A673 (cell line): ENCODE measurements around the gene GFPT1. TPM values are rescaled to one million over a fixed set of nuclear protein-coding genes. Genes with fewer than 3 reads are reported as not detected.

ENCODE experiments used
- BruUV-seq: library from RNA; stranded (reverse); fragments of 400-500 nt; replicated peaks from 2 replicates; lab custom pipeline; 2021; lab: Mats Ljungman, UMichigan
- CTCF ChIA-PET: fragments of 300-600 bp; sonication (Branson Sonifier 250); formaldehyde crosslinking; loops from one replicate; lab custom pipeline; 2022; ENCODE audit warnings: antibody characterized with exemption; lab: Charles Lee
- POLR2A ChIA-PET: fragments of 300-600 bp; sonication (Branson Sonifier 250); formaldehyde crosslinking; loops from one replicate; lab custom pipeline; 2022; ENCODE audit warnings: antibody characterized with exemption; ENCODE audit not compliant: low non-redundant PET; lab: Charles Lee
- DNase-seq: peaks from one replicate; pipeline ENCODE4 v3.0.0-alpha.2; 2015; ENCODE audit warnings: low spot score
- H3K27ac ChIP-seq: fragments of 200-600 bp; sonication (generic); 2 replicates; pipeline ENCODE4 v1.5.1; 2016; ENCODE audit warnings: mixed run types, low read depth, mild to moderate bottlenecking, mixed read lengths, antibody characterized with exemption, low read length; ENCODE audit not compliant: poor library complexity, severe bottlenecking
- H3K27me3 ChIP-seq: fragments of 200-600 bp; sonication (generic); replicated peaks from 2 replicates; pipeline ENCODE4 v1.6.1; 2017; ENCODE audit warnings: mixed run types, low read depth, mild to moderate bottlenecking, mixed read lengths, antibody characterized with exemption, low read length; ENCODE audit not compliant: insufficient read depth, poor library complexity
- H3K36me3 ChIP-seq: fragments of 200-600 bp; sonication (generic); 2 replicates; pipeline ENCODE4 v1.6.1; 2016; ENCODE audit warnings: mixed run types, mild to moderate bottlenecking, mixed read lengths, antibody characterized with exemption, low read length; ENCODE audit not compliant: insufficient read depth, poor library complexity, severe bottlenecking
- H3K4me1 ChIP-seq: fragments of 200-600 bp; sonication (generic); 2 replicates; pipeline ENCODE4 v1.6.1; 2017; ENCODE audit warnings: mixed run types, mild to moderate bottlenecking, mixed read lengths, antibody characterized with exemption, low read length; ENCODE audit not compliant: insufficient read depth, poor library complexity, severe bottlenecking
- H3K4me3 ChIP-seq: fragments of 200-600 bp; sonication (generic); 2 replicates; pipeline ENCODE4 v1.5.1; 2016; ENCODE audit warnings: low read depth, mixed run types, mild to moderate bottlenecking, mixed read lengths, low read length; ENCODE audit not compliant: poor library complexity, severe bottlenecking
- H3K9me3 ChIP-seq: fragments of 200-600 bp; sonication (generic); 2 replicates; pipeline ENCODE4 v1.6.1; 2016; ENCODE audit warnings: mixed run types, low read depth, mild to moderate bottlenecking, mixed read lengths, antibody characterized with exemption, low read length; ENCODE audit not compliant: poor library complexity, severe bottlenecking
- CTCF ChIP-seq: fragments of 300-800, 200-600 bp; sonication (generic); conservative IDR thresholded peaks from 2 replicates; pipeline ENCODE4 v1.5.1; 2017; ENCODE audit warnings: low read depth, mild to moderate bottlenecking, antibody characterized with exemption, low read length, moderate library complexity, mixed read lengths
- EZH2 ChIP-seq: fragments of 200-600 bp; sonication (generic); IDR thresholded peaks from 2 replicates; pipeline ENCODE4 v1.6.1; 2017; ENCODE audit warnings: borderline replicate concordance, low read depth, mild to moderate bottlenecking, mixed read lengths, antibody characterized with exemption, low read length; ENCODE audit not compliant: poor library complexity, severe bottlenecking
- intact Hi-C: fragments of 100-400 bp; cut with micrococcal nuclease; formaldehyde crosslinking; loops from one replicate; pipeline ENCODE4 v1.10.0; 2022; ENCODE audit not compliant: unreplicated experiment
- total RNA-seq: library from RNA; stranded (reverse); gene quantifications from 2 replicates; pipeline ENCODE4 v1.2.3, GENCODE V29; 2021

Gene GFPT1
- total RNA-seq, 1 experiment from 2014 or later, result 53.0 TPM

- ChIA-PET POLR2A (no interaction called here), CTCF (no interaction called here)
- BruUV-seq, result no TSS peak
- Histone ChIP-seq H3K4me1 (peaks cover 35% of the 10 kb centered on the region), H3K27ac (no peak overlapping the region), H3K27me3 (no peaks in the 10 kb centered on the region), H3K9me3 (no peaks in the 10 kb centered on the region), H3K4me3 (no peak overlapping the region), H3K36me3 (peaks cover 5% of the 10 kb centered on the region)
- DNase-seq, result no peak
- TF ChIP-seq EZH2 (no peak), CTCF (no peak)
- intact Hi-C loops, result no loop called here
Observed at GRCh38 chr2:69384618-69385081, 2.4 kb downstream of the GFPT1 start.

- no peaks in the 10 kb centered on the region for H3K27me3 ChIP-seq
- ChIA-PET CTCF (no interaction called here), POLR2A (no interaction called here)
- no peak overlapping the region for H3K27ac ChIP-seq
- no peaks in the 10 kb centered on the region for H3K9me3 ChIP-seq
- H3K4me1 ChIP-seq, result peaks cover 35% of the 10 kb centered on the region
- no peak for TF ChIP-seq EZH2
- H3K36me3 ChIP-seq, result peaks cover 5% of the 10 kb centered on the region
- intact Hi-C loops, result no loop called here
- H3K4me3 ChIP-seq, result no peak overlapping the region
- BruUV-seq, result no TSS peak
- no peak for DNase-seq
Observed at GRCh38 chr2:69383176-69383812, 3.7 kb downstream of the GFPT1 start.

GRCh38 chr2:69382547-69382946 is 4.5 kb downstream of the GFPT1 start:
- no peak for TF ChIP-seq EZH2
- no peak for TF ChIP-seq CTCF
- no peak for DNase-seq
- POLR2A ChIA-PET, result no interaction called here
- intact Hi-C loops, result no loop called here
- Histone ChIP-seq H3K4me1 (peaks cover 35% of the 10 kb centered on the region), H3K9me3 (no peaks in the 10 kb centered on the region), H3K4me3 (no peak overlapping the region), H3K27ac (no peak overlapping the region), H3K27me3 (no peaks in the 10 kb centered on the region), H3K36me3 (peaks cover 5% of the 10 kb centered on the region)
- CTCF ChIA-PET, result no interaction called here
- BruUV-seq, result no TSS peak

- no peak overlapping the region for H3K4me3 ChIP-seq
- no peaks in the 10 kb centered on the region for H3K27me3 ChIP-seq
- no peaks in the 10 kb centered on the region for H3K9me3 ChIP-seq
- ChIA-PET CTCF (interaction anchor here (0.6 kb wide), 1 partner anchor 724 kb away, joined by 3 read pairs; no protein-coding TSS in a partner anchor), POLR2A (no interaction called here)
- H3K27ac ChIP-seq, result no peak overlapping the region
- TF ChIP-seq CTCF, result no peak
- TF ChIP-seq EZH2, result no peak
- H3K4me1 ChIP-seq, result peaks cover 35% of the 10 kb centered on the region
- peaks cover 5% of the 10 kb centered on the region for H3K36me3 ChIP-seq
- peak; percentile 42 for DNase-seq
- no TSS peak for BruUV-seq
- intact Hi-C loops, result no loop called here
Observed at GRCh38 chr2:69381337-69381737, 5.7 kb downstream of the GFPT1 start.
